ENCODE data around the gene MEF2A. TPM values are rescaled to one million over a fixed set of nuclear protein-coding genes. Genes with fewer than 3 reads are reported as not detected.

The MEF2A gene
- total RNA-seq, 1 donor from 2014 or later: 46.3 TPM

- H4K20me1 ChIP-seq (ENCODE audit: insufficient read depth, low read length): peaks cover 69% of the 10 kb centered on the region
Measured at GRCh38 chr15:99616773-99617342, 51.1 kb downstream of the MEF2A start.

GRCh38 chr15:99618941-99619411, 53.2 kb downstream of the MEF2A start:
- Mint-ChIP-seq H3K36me3 (ENCODE audit: low read depth, unreplicated experiment) (peaks cover under 1% of the 10 kb centered on the region), H3K4me1 (ENCODE audit: low read depth, unreplicated experiment) (peaks cover 27% of the 10 kb centered on the region), H3K4me3 (ENCODE audit: unreplicated experiment) (no peak overlapping the region), H3K9me3 (ENCODE audit: unreplicated experiment) (no peaks in the 10 kb centered on the region), H3K27me3 (ENCODE audit: low read depth, unreplicated experiment) (no peaks in the 10 kb centered on the region), H3K27ac (ENCODE audit: unreplicated experiment) (peak overlapping the region; percentile 86)
- Histone ChIP-seq H3K27ac (ENCODE audit: low read depth, low read length) (no peak overlapping the region), H3K4me3 (ENCODE audit: insufficient read depth, low read depth, low read length) (no peak overlapping the region), H3K4me1 (ENCODE audit: insufficient read depth, low read length) (peaks cover 5% of the 10 kb centered on the region), H4K20me1 (ENCODE audit: insufficient read depth, low read length) (peaks cover 63% of the 10 kb centered on the region), H3K9ac (ENCODE audit: low read length) (no peak overlapping the region), H3K27me3 (ENCODE audit: insufficient read depth, low read length) (no peaks in the 10 kb centered on the region), H3K9me3 (ENCODE audit: insufficient read depth, low read depth, low read length) (no peaks in the 10 kb centered on the region), H3K79me2 (ENCODE audit: insufficient read depth, low read length) (peaks cover 95% of the 10 kb centered on the region), H3K4me2 (ENCODE audit: low read length) (no peak overlapping the region), H2AFZ (ENCODE audit: low read depth, low read length) (no peak overlapping the region), H3K36me3 (ENCODE audit: insufficient read depth, low read length) (no peaks in the 10 kb centered on the region)
- FAIRE-seq: no peak
- peak; percentile 58 for DNase-seq (ENCODE audit: low read depth)
- TF ChIP-seq EZH2 (IDR thresholded peaks at IDR 0.05; ENCODE audit: insufficient read depth, low read length) (no peak), CTCF (IDR thresholded peaks at IDR 0.05; ENCODE audit: insufficient read depth, low read depth, low read length) (no peak)

More at GRCh38 chr15:99616773-99617342, 51.1 kb downstream of the MEF2A start:
- no peaks in the 10 kb centered on the region for H3K27me3 Mint-ChIP-seq (ENCODE audit: low read depth, unreplicated experiment)
- no peak overlapping the region for H3K9ac ChIP-seq (ENCODE audit: low read length)
- peaks cover 27% of the 10 kb centered on the region for H3K4me1 Mint-ChIP-seq (ENCODE audit: low read depth, unreplicated experiment)
- no peak overlapping the region for H3K27ac Mint-ChIP-seq (ENCODE audit: unreplicated experiment)
- no peak overlapping the region for H3K27ac ChIP-seq (ENCODE audit: low read depth, low read length)
- H3K4me3 Mint-ChIP-seq (ENCODE audit: unreplicated experiment): no peak overlapping the region
- peaks cover 5% of the 10 kb centered on the region for H3K4me1 ChIP-seq (ENCODE audit: insufficient read depth, low read length)
- no peaks in the 10 kb centered on the region for H3K9me3 Mint-ChIP-seq (ENCODE audit: unreplicated experiment)
- no peak for TF ChIP-seq CTCF (IDR thresholded peaks at IDR 0.05; ENCODE audit: insufficient read depth, low read depth, low read length)
- no peak for TF ChIP-seq EZH2 (IDR thresholded peaks at IDR 0.05; ENCODE audit: insufficient read depth, low read length)
- H2AFZ ChIP-seq (ENCODE audit: low read depth, low read length): no peak overlapping the region
- DNase-seq (ENCODE audit: low read depth) (no peak), FAIRE-seq (no peak)
- no peaks in the 10 kb centered on the region for H3K9me3 ChIP-seq (ENCODE audit: insufficient read depth, low read depth, low read length)
- no peak overlapping the region for H3K4me2 ChIP-seq (ENCODE audit: low read length)
- no peak overlapping the region for H3K4me3 ChIP-seq (ENCODE audit: insufficient read depth, low read depth, low read length)
- H3K79me2 ChIP-seq (ENCODE audit: insufficient read depth, low read length): peaks cover 97% of the 10 kb centered on the region
- H3K36me3 Mint-ChIP-seq (ENCODE audit: low read depth, unreplicated experiment): peaks cover 5% of the 10 kb centered on the region
- no peaks in the 10 kb centered on the region for H3K36me3 ChIP-seq (ENCODE audit: insufficient read depth, low read length)
- H3K27me3 ChIP-seq (ENCODE audit: insufficient read depth, low read length): no peaks in the 10 kb centered on the region

- no peak overlapping the region for H2AFZ ChIP-seq (ENCODE audit: low read depth, low read length)
- H3K27me3 Mint-ChIP-seq (ENCODE audit: low read depth, unreplicated experiment): no peaks in the 10 kb centered on the region
- H3K4me3 Mint-ChIP-seq (ENCODE audit: unreplicated experiment): no peak overlapping the region
- no peak overlapping the region for H3K4me2 ChIP-seq (ENCODE audit: low read length)
- peaks cover 5% of the 10 kb centered on the region for H3K4me1 ChIP-seq (ENCODE audit: insufficient read depth, low read length)
- H3K4me1 Mint-ChIP-seq (ENCODE audit: low read depth, unreplicated experiment): peaks cover 26% of the 10 kb centered on the region
- H3K36me3 Mint-ChIP-seq (ENCODE audit: low read depth, unreplicated experiment): peaks cover 4% of the 10 kb centered on the region
- H3K27ac ChIP-seq (ENCODE audit: low read depth, low read length): no peak overlapping the region
- H3K4me3 ChIP-seq (ENCODE audit: insufficient read depth, low read depth, low read length): no peak overlapping the region
- H3K27me3 ChIP-seq (ENCODE audit: insufficient read depth, low read length): no peaks in the 10 kb centered on the region
- FAIRE-seq (no peak), DNase-seq (ENCODE audit: low read depth) (no peak)
- H3K9ac ChIP-seq (ENCODE audit: low read length): no peak overlapping the region
- TF ChIP-seq EZH2 (IDR thresholded peaks at IDR 0.05; ENCODE audit: insufficient read depth, low read length) (no peak), CTCF (IDR thresholded peaks at IDR 0.05; ENCODE audit: insufficient read depth, low read depth, low read length) (no peak)
- H3K79me2 ChIP-seq (ENCODE audit: insufficient read depth, low read length): peaks cover 95% of the 10 kb centered on the region
- H3K9me3 ChIP-seq (ENCODE audit: insufficient read depth, low read depth, low read length): no peaks in the 10 kb centered on the region
- no peaks in the 10 kb centered on the region for H3K9me3 Mint-ChIP-seq (ENCODE audit: unreplicated experiment)
- no peak overlapping the region for H3K27ac Mint-ChIP-seq (ENCODE audit: unreplicated experiment)
- no peaks in the 10 kb centered on the region for H3K36me3 ChIP-seq (ENCODE audit: insufficient read depth, low read length)
- peaks cover 61% of the 10 kb centered on the region for H4K20me1 ChIP-seq (ENCODE audit: insufficient read depth, low read length)
Measured at GRCh38 chr15:99619712-99620111, 53.9 kb downstream of the MEF2A start.
